Motor neuron (in vitro differentiated cells): ENCODE measurements around the gene DENND2A. TPM values are rescaled to one million over a fixed set of nuclear protein-coding genes. Genes with fewer than 3 reads are reported as not detected.
"Not testable (repeated sequence)": the region's sequence is repeated elsewhere in the genome, so short reads cannot be mapped to it uniquely, and the experiment has no call there.

Experiments used
- ATAC-seq, 8 experiments: fragments of 200-7000 bp; cut with Tn5 transposase; replicated peaks in 6 of 8; 2 replicates each; pipeline ENCODE4 v1.8.0; 2021; ENCODE audit warnings: mild to moderate bottlenecking in 8 of 8, moderate library complexity in 8 of 8
- H3K27ac ChIP-seq, 2 donors: fragments of 250-450 bp; sonication (Bioruptor Pico); 2 replicates each; pipeline ENCODE4 v1.9.0; 2021; ENCODE audit warnings: antibody characterized with exemption in 2 of 2, mild to moderate bottlenecking in 2 of 2, moderate library complexity in 1 of 2
- H3K4me1 ChIP-seq, 2 donors: fragments of 250-450 bp; sonication (Bioruptor Pico); replicated peaks in 1 of 2; 2 replicates each; pipeline ENCODE4 v1.6.1; 2021; ENCODE audit warnings: antibody characterized with exemption in 2 of 2, mild to moderate bottlenecking in 2 of 2, moderate library complexity in 1 of 2
- H3K4me3 ChIP-seq, 5 donors: fragments of 250-450 bp; sonication (Bioruptor Pico); 2 replicates each; pipeline ENCODE4 v1.9.0; 2021; ENCODE audit warnings: antibody characterized with exemption in 5 of 5, mild to moderate bottlenecking in 5 of 5, moderate library complexity in 4 of 5
- WGBS, 10 experiments: fragments of 450-650 bp; shearing (Covaris generic); methylation state at CpG; one replicate each; pipeline ENCODE4 v1.0.0; 2022; 5-methylcytosine and 5-hydroxymethylcytosine counted together
- in situ Hi-C, 9 experiments: fragments of 400-800 bp; cut with MboI; loops; one replicate each; pipeline ENCODE4 v1.15.0; 2021; ENCODE audit warnings: low sequenced_read_pairs in 9 of 9, low pct_unique_long_range_greater_than_20kb in 2 of 9; ENCODE audit not compliant: unreplicated experiment in 9 of 9
- total RNA-seq, 8 experiments: library from RNA; unstranded; fragments of 300-600 nt; gene quantifications; 2 replicates each; pipeline versions ENCODE4 v1.2.3 to v1.2.4, GENCODE V29; 2022

DENND2A gene
- total RNA-seq, 8 experiments from 2014 or later: 5.6 to 56.3 (median 28.6) TPM

GRCh38 chr7:140639366-140640053 is 1.1 kb downstream of the DENND2A start:
- H3K27ac ChIP-seq: peak overlapping the region in 1 of 2 donors; percentile 89
- ATAC-seq: peak; percentile 0 to 2 (median 1)
- in situ Hi-C loops: loop anchor here in 2 of 9 experiments (10.0 to 25.0 kb wide), 2 partner anchors 125 to 127 kb away; no protein-coding TSS in a partner anchor
- 0 to 44% (median 14%) methylated on average over 1 to 7 of the region's 15 CpGs for WGBS, 10 experiments
- peak overlapping the region; percentile 62 to 86 (median 81) for H3K4me3 ChIP-seq
- H3K4me1 ChIP-seq: peaks cover 32 to 46% of the 10 kb centered on the region in 2 donors

GRCh38 chr7:140638173-140638791 is 2.3 kb downstream of the DENND2A start:
- peaks cover 32 to 42% of the 10 kb centered on the region in 2 donors for H3K4me1 ChIP-seq
- peak overlapping the region in 1 of 2 donors; percentile 18 for H3K27ac ChIP-seq
- peak overlapping the region in 3 of 5 donors; percentile 4 to 83 (median 79) for H3K4me3 ChIP-seq
- peak in 7 of 8 experiments; percentile 4 to 49 (median 35) for ATAC-seq
- WGBS, 10 experiments: 10 to 100% (median 67%) methylated on average over 1 to 5 of the region's 6 CpGs; no CpG with 5 or more reads in 1 of the 10 experiments
- in situ Hi-C loops: loop anchor here in 1 of 9 experiments (25.0 kb wide), 1 partner anchor 126 kb away; no protein-coding TSS in a partner anchor

GRCh38 chr7:140637400-140637799 is 3.2 kb downstream of the DENND2A start:
- H3K4me3 ChIP-seq: no peak overlapping the region
- ATAC-seq: no peak
- peaks cover 32 to 42% of the 10 kb centered on the region in 2 donors for H3K4me1 ChIP-seq
- WGBS, 10 experiments: 40 to 100% (median 60%) methylated on average over 1 of the region's 3 CpGs; no CpG with 5 or more reads in 7 of the 10 experiments
- in situ Hi-C loops: loop anchor here in 1 of 9 experiments (25.0 kb wide), 1 partner anchor 125 kb away; no protein-coding TSS in a partner anchor
- no peak overlapping the region for H3K27ac ChIP-seq

- Histone ChIP-seq H3K27ac (peak overlapping the region; percentile 49 to 51), H3K4me1 (peaks cover 28 to 34% of the 10 kb centered on the region in 2 donors), H3K4me3 (no peak overlapping the region)
- WGBS, 10 experiments: 20 to 100% (median 65%) methylated on average over 1 to 4 of the region's 5 CpGs; no CpG with 5 or more reads in 3 of the 10 experiments
- peak in 1 of 8 experiments; percentile 2 for ATAC-seq
- in situ Hi-C loops: loop anchor here in 1 of 9 experiments (25.0 kb wide), 1 partner anchor 124 kb away; no protein-coding TSS in a partner anchor
These were observed 4.8 kb downstream of the DENND2A start for GRCh38 chr7:140635816-140636215.

- Histone ChIP-seq H3K4me3 (no peak overlapping the region), H3K4me1 (peaks cover 28 to 34% of the 10 kb centered on the region in 2 donors), H3K27ac (peak overlapping the region; percentile 49 to 51)
- in situ Hi-C loops: loop anchor here in 1 of 9 experiments (25.0 kb wide), 1 partner anchor 123 kb away; no protein-coding TSS in a partner anchor
- no peak for ATAC-seq
- 0 to 100% (median 87%) methylated on average over 1 to 5 of the region's 5 CpGs; no CpG with 5 or more reads in 5 of the 10 experiments for WGBS, 10 experiments
These were observed 5.3 kb downstream of the DENND2A start for GRCh38 chr7:140635345-140635744.

GRCh38 chr7:140631602-140632001 is 9.0 kb downstream of the DENND2A start:
- peaks cover 15 to 17% of the 10 kb centered on the region in 2 donors for H3K4me1 ChIP-seq
- in situ Hi-C loops: loop anchor here in 1 of 9 experiments (25.0 kb wide), 1 partner anchor 119 kb away; no protein-coding TSS in a partner anchor
- H3K4me3 ChIP-seq: no peak overlapping the region
- whole genome bisulfite sequencing, 10 experiments: 0 to 100% (median 87%) methylated on average over 1 to 6 of the region's 7 CpGs; no CpG with 5 or more reads in 2 of the 10 experiments
- no peak overlapping the region for H3K27ac ChIP-seq
- peak in 1 of 8 experiments; percentile 8 for ATAC-seq

- no peak overlapping the region for H3K4me3 ChIP-seq
- no peak overlapping the region for H3K27ac ChIP-seq
- WGBS, 10 experiments: 17 to 100% (median 92%) methylated on average over 1 to 4 of the region's 6 CpGs; no CpG with 5 or more reads in 1 of the 10 experiments
- H3K4me1 ChIP-seq: peaks cover 17 to 18% of the 10 kb centered on the region in 2 donors
- ATAC-seq: no peak
- in situ Hi-C loops: loop anchor here in 1 of 9 experiments (25.0 kb wide), 1 partner anchor 119 kb away; no protein-coding TSS in a partner anchor
These were observed 9.6 kb downstream of the DENND2A start for GRCh38 chr7:140631021-140631420.

GRCh38 chr7:140625908-140626868 is 14.4 kb downstream of the DENND2A start:
- peaks cover 17 to 22% of the 10 kb centered on the region in 2 donors for H3K4me1 ChIP-seq
- no peak overlapping the region for H3K4me3 ChIP-seq
- peak; percentile 55 to 94 (median 68) for ATAC-seq
- in situ Hi-C loops: loop anchor here in 1 of 9 experiments (25.0 kb wide), 1 partner anchor 114 kb away; no protein-coding TSS in a partner anchor
- peak overlapping the region; percentile 45 to 60 for H3K27ac ChIP-seq
- 3 to 100% (median 61%) methylated on average over 1 to 8 of the region's 17 CpGs for WGBS, 10 experiments

GRCh38 chr7:140625192-140625558 is 15.4 kb downstream of the DENND2A start:
- in situ Hi-C loops: loop anchor here in 1 of 9 experiments (25.0 kb wide), 1 partner anchor 113 kb away; no protein-coding TSS in a partner anchor
- H3K4me1 ChIP-seq: peaks cover 17 to 22% of the 10 kb centered on the region in 2 donors
- H3K4me3 ChIP-seq, H3K27ac ChIP-seq, ATAC-seq: not testable (repeated sequence)
- WGBS, 10 experiments: 83 to 100% (median 98%) methylated on average over 1 to 8 of the region's 10 CpGs; no CpG with 5 or more reads in 1 of the 10 experiments

- WGBS, 10 experiments: 33 to 94% (median 85%) methylated on average over 1 to 10 of the region's 11 CpGs
- ATAC-seq: peak in 3 of 8 experiments; percentile 25 to 50 (median 47)
- H3K4me3 ChIP-seq: no peak overlapping the region
- H3K27ac ChIP-seq: peak overlapping the region; percentile 63 to 75
- in situ Hi-C loops: loop anchor here in 1 of 9 experiments (25.0 kb wide), 1 partner anchor 112 kb away; no protein-coding TSS in a partner anchor
- H3K4me1 ChIP-seq: peaks cover 17 to 22% of the 10 kb centered on the region in 2 donors
These were observed 16.0 kb downstream of the DENND2A start for GRCh38 chr7:140624392-140625191.

GRCh38 chr7:140623980-140624379 is 16.6 kb downstream of the DENND2A start:
- ATAC-seq: peak in 5 of 8 experiments; percentile 58 to 95 (median 94)
- 54 to 92% (median 76%) methylated on average over 2 to 5 of the region's 6 CpGs; no CpG with 5 or more reads in 5 of the 10 experiments for WGBS, 10 experiments
- H3K4me1 ChIP-seq: peaks cover 17 to 22% of the 10 kb centered on the region in 2 donors
- in situ Hi-C loops: no loop called here
- H3K4me3 ChIP-seq: no peak overlapping the region
- H3K27ac ChIP-seq: peak overlapping the region; percentile 63 to 75
